K562 (cell line): ENCODE measurements around the gene RAD51D. TPM values are rescaled to one million over a fixed set of nuclear protein-coding genes. Genes with fewer than 3 reads are reported as not detected.

ENCODE experiments used
- ATAC-seq: fragments of 200-7000 bp; cut with Tn5 transposase; 3 replicates; pipeline ENCODE4 v1.9.1; 2020; ENCODE audit warnings: moderate library complexity
- BruUV-seq: library from RNA; stranded (reverse); fragments of 400-500 nt; replicated peaks from 2 replicates; lab custom pipeline; 2021; lab: Mats Ljungman, UMichigan
- CTCF ChIA-PET: fragments of 300-600 bp; formaldehyde crosslinking; extraction: SDS; loops from one replicate; lab custom pipeline; 2021; ENCODE audit warnings: low intra/inter-chr PET ratio; lab: Yijun Ruan, JAX
- POLR2A ChIA-PET: fragments of 300-600, 350-650 bp; sonication (Branson Sonifier 250); formaldehyde crosslinking; extraction: SDS; loops from one replicate; lab custom pipeline; 2021; ENCODE audit warnings: antibody characterized with exemption, inconsistent platforms; lab: Yijun Ruan, JAX
- DNase-seq, 4 experiments: peaks; one replicate each; pipeline versions ENCODE4 v3.0.0 to v3.0.0-alpha.2; 2011 to 2018; ENCODE audit warnings: low spot score in 3 of 4, mixed read lengths in 3 of 4; ENCODE audit errors: extremely low read depth in 1 of 4
- FAIRE-seq: peaks from 2 replicates; lab custom pipeline; 2011; peaks lifted over from hg19 to GRCh38; lab: Jason Lieb, UNC
- H2AFZ ChIP-seq: 2 replicates; pipeline ENCODE4 v1.6.0; 2011; ENCODE audit warnings: low read depth, low read length, control low read depth, inconsistent platforms
- H3K27ac ChIP-seq: fragments of 200-600 bp; 3 replicates; pipeline ENCODE4 v1.8.0; 2011; ENCODE audit warnings: low read depth, mild to moderate bottlenecking, control low read depth, inconsistent platforms, low read length, moderate library complexity, mixed read lengths; ENCODE audit errors: extremely low read depth
- H3K27me3 ChIP-seq, 2 experiments: fragments of 300-600 bp in 1 of 2; 2 replicates in 1 of 2; 3 replicates in 1 of 2; pipeline versions ENCODE4 v1.6.0 to v1.8.0; 2011; ENCODE audit warnings: inconsistent platforms in 2 of 2, low read length in 2 of 2, mild to moderate bottlenecking in 1 of 2, mixed read lengths in 1 of 2, moderate library complexity in 1 of 2; ENCODE audit not compliant: control insufficient read depth in 2 of 2, insufficient read depth in 2 of 2
- H3K36me3 ChIP-seq: fragments of 300-600 bp; 3 replicates; pipeline ENCODE4 v1.8.0; 2011; ENCODE audit warnings: mild to moderate bottlenecking, low read length, inconsistent platforms; ENCODE audit not compliant: control insufficient read depth, insufficient read depth
- H3K4me1 ChIP-seq, 2 experiments: fragments of 200-600 bp in 1 of 2; replicated peaks in 1 of 2; 2 replicates in 1 of 2; 3 replicates in 1 of 2; pipeline versions ENCODE4 v1.5.1 to v1.8.0; 2011; ENCODE audit warnings: inconsistent platforms in 2 of 2, low read length in 2 of 2, mild to moderate bottlenecking in 1 of 2, mixed read lengths in 1 of 2, moderate library complexity in 1 of 2; ENCODE audit not compliant: control insufficient read depth in 2 of 2, insufficient read depth in 2 of 2
- H3K4me2 ChIP-seq: 2 replicates; pipeline ENCODE4 v1.6.1; 2011; ENCODE audit warnings: low read length, control low read depth, inconsistent platforms, mixed read lengths; ENCODE audit not compliant: insufficient read depth
- H3K4me3 ChIP-seq: fragments of 200-600 bp; sonication (generic), shearing (Covaris generic); 2 replicates; pipeline ENCODE4 v1.5.1; 2016; ENCODE audit warnings: control low read depth, inconsistent platforms
- H3K79me2 ChIP-seq: fragments of 200-600 bp; 3 replicates; pipeline ENCODE4 v1.8.0; 2011; ENCODE audit warnings: low read length, inconsistent platforms; ENCODE audit not compliant: control insufficient read depth, insufficient read depth
- H3K9ac ChIP-seq, 2 experiments: 2 replicates each; pipeline versions ENCODE4 v1.6.0 to v1.6.1; 2011; ENCODE audit warnings: low read depth in 2 of 2, low read length in 2 of 2, control low read depth in 1 of 2, inconsistent platforms in 1 of 2, mild to moderate bottlenecking in 1 of 2, mixed read lengths in 1 of 2; ENCODE audit not compliant: insufficient read depth in 1 of 2
- H3K9me1 ChIP-seq: one replicate; pipeline ENCODE4 v1.6.0; 2011; ENCODE audit warnings: inconsistent platforms, mild to moderate bottlenecking, low read length, moderate library complexity; ENCODE audit not compliant: control insufficient read depth, insufficient read depth
- H3K9me3 ChIP-seq: replicated peaks from 2 replicates; pipeline ENCODE4 v1.5.1; 2011; ENCODE audit warnings: low read depth, low read length, inconsistent platforms; ENCODE audit not compliant: control insufficient read depth, insufficient read depth
- H4K20me1 ChIP-seq: replicated peaks from 2 replicates; pipeline ENCODE4 v1.6.1; 2011; ENCODE audit warnings: low read length, inconsistent platforms, mixed read lengths; ENCODE audit not compliant: control insufficient read depth, insufficient read depth
- ATF1 ChIP-seq, 2 experiments: fragments of 450-650 bp in 1 of 2; IDR thresholded peaks; 2 replicates each; pipeline ENCODE4 v1.6.1; 2016; ENCODE audit warnings: missing compliant biosample characterization in 1 of 2, missing genetic modification characterization in 1 of 2
- BHLHE40 ChIP-seq: IDR thresholded peaks from 2 replicates; pipeline ENCODE4 v1.6.1; 2011; ENCODE audit warnings: low read length, improper control_type of control experiment
- BRD4 ChIP-seq: fragments of 200-600 bp; sonication (generic); IDR thresholded peaks from 2 replicates; pipeline ENCODE4 v1.6.1; 2017; ENCODE audit warnings: inconsistent platforms
- DLX4 ChIP-seq: fragments of 250-450 bp; sonication (Bioruptor Pico); IDR thresholded peaks from 2 replicates; pipeline ENCODE4 v1.6.1; 2021; ENCODE audit warnings: mild to moderate bottlenecking
- GATA2 ChIP-seq: sonication (generic); formaldehyde crosslinking; IDR thresholded peaks from 2 replicates; pipeline ENCODE4 v1.4.0; 2020; ENCODE audit warnings: mild to moderate bottlenecking, missing genetic modification reagents
- KLF10 ChIP-seq: fragments of 250-450 bp; sonication (Bioruptor Pico); IDR thresholded peaks from 2 replicates; pipeline ENCODE4 v1.6.1; 2021; ENCODE audit warnings: matching md5 sums
- NCOA6 ChIP-seq: fragments of 450-650 bp; IDR thresholded peaks from 2 replicates; pipeline ENCODE4 v1.6.1; 2017; ENCODE audit warnings: mild to moderate bottlenecking
- NR2C2 ChIP-seq, 2 experiments: fragments of 200-800 bp in 1 of 2; sonication (Bioruptor generic) in 1 of 2; sonication (generic) in 1 of 2; formaldehyde crosslinking in 1 of 2; IDR thresholded peaks; 2 replicates each; pipeline versions ENCODE4 v1.6.1 to v1.8.0; 2016 to 2022; ENCODE audit warnings: mild to moderate bottlenecking in 1 of 2, missing compliant biosample characterization in 1 of 2, missing genetic modification characterization in 1 of 2, missing genetic modification reagents in 1 of 2
- POLR2A ChIP-seq: fragments of 450-650 bp; conservative IDR thresholded peaks from 2 replicates; pipeline ENCODE4 v1.6.1; 2016
- TAF1 ChIP-seq: IDR thresholded peaks from 2 replicates; pipeline ENCODE4 v1.6.1; 2011; ENCODE audit warnings: mild to moderate bottlenecking, low read length, moderate library complexity; ENCODE audit not compliant: insufficient read depth, control insufficient read depth, severe bottlenecking; ENCODE audit errors: extremely low read depth
- ZNF395 ChIP-seq: fragments of 200-800 bp; sonication (Bioruptor generic); IDR thresholded peaks from 2 replicates; pipeline ENCODE4 v1.6.1; 2017; ENCODE audit warnings: missing genetic modification characterization, missing compliant biosample characterization
- ZNF511 ChIP-seq: sonication (generic); formaldehyde crosslinking; IDR thresholded peaks from 2 replicates; pipeline ENCODE4 v1.8.0; 2022; ENCODE audit warnings: mild to moderate bottlenecking, missing genetic modification reagents
- ZNF707 ChIP-seq: fragments of 250-450 bp; sonication (Bioruptor Pico); conservative IDR thresholded peaks from 2 replicates; pipeline ENCODE4 v1.8.0; 2022; ENCODE audit warnings: inconsistent platforms, mild to moderate bottlenecking, moderate library complexity
- WGBS: fragments of 100-300 bp; shearing (Covaris generic); methylation state at CpG from one replicate; pipeline ENCODE4 v1.1.6; 2016; ENCODE audit warnings: low coverage, mixed read lengths; ENCODE audit not compliant: insufficient coverage; ENCODE audit errors: missing lambda C conversion rate; 5-methylcytosine and 5-hydroxymethylcytosine counted together
- in situ Hi-C: fragments of 300-500 bp; cut with MboI; formaldehyde crosslinking; loops from 4 replicates; pipeline ENCODE4 v1.15.0; 2018; ENCODE audit warnings: inconsistent platforms, mixed read lengths
- intact Hi-C: fragments of 100-400 bp; cut with micrococcal nuclease; formaldehyde crosslinking; loops from 2 replicates; pipeline ENCODE4 v1.14.2; 2022
- polyA plus RNA-seq, 8 experiments: library from polyadenylated mRNA; depleted of rRNA in 4 of 8; stranded (reverse) in 5 of 8; unstranded in 3 of 8; fragments of >200 nt; fragmentation: Nextera tagmentation in 2 of 8; fragmentation: Illumina TruSeq in 1 of 8; extraction: Ambion mirVana in 2 of 8; extraction: Trizol in 1 of 8; gene quantifications; 2 replicates each; pipeline versions ENCODE4 v1.2.1 to v1.2.3, GENCODE V29; 2011 to 2014; ENCODE audit warnings: inconsistent platforms in 1 of 8, missing spikeins in 1 of 8
- total RNA-seq, 7 experiments: library from RNA; depleted of rRNA in 6 of 7; stranded (reverse); fragments of >200 nt in 6 of 7; fragmentation: Illumina TruSeq in 2 of 7; extraction: Trizol in 2 of 7; gene quantifications; 2 replicates each; pipeline versions ENCODE4 v1.2.1 to v1.2.3, GENCODE V29; 2011 to 2021; ENCODE audit warnings: low replicate concordance in 1 of 7

The RAD51D gene
- total and polyA plus RNA-seq, 9 of the 15 experiments (the other 6 are each of a cell fraction or from before 2014, with no cell fraction given): 2.2 to 16.9 (median 8.7) TPM

GRCh38 chr17:35164716-35165115, 45.1 kb upstream of the RAD51D start:
- in situ Hi-C loops: loop anchor here (10.0 kb wide), 1 partner anchor 590 kb away; the partner anchor contains the start of gene GAS2L2
- H3K9me3 ChIP-seq: no peaks in the 10 kb centered on the region
- no peaks in the 10 kb centered on the region for H3K79me2 ChIP-seq
- H3K36me3 ChIP-seq: no peaks in the 10 kb centered on the region
- no peak overlapping the region for H3K4me2 ChIP-seq
- FAIRE-seq: no peak
- H3K9me1 ChIP-seq: no peaks in the 10 kb centered on the region
- POLR2A ChIA-PET: no interaction called here
- 0% methylated on average over 4 of the region's 5 CpGs for WGBS
- CTCF ChIA-PET: no interaction called here
- no peak overlapping the region for H3K9ac ChIP-seq
- TF ChIP-seq TAF1 (no peak), ATF1 (CRISPR knock-in tag; IDR thresholded peaks at IDR 0.05) (no peak), ATF1 (tag; IDR thresholded peaks at IDR 0.05) (no peak), NCOA6 (no peak), BRD4 (no peak), BHLHE40 (no peak), ZNF707 (CRISPR knock-in tag) (no peak), KLF10 (CRISPR knock-in tag) (no peak), GATA2 (CRISPR knock-in tag) (no peak), DLX4 (CRISPR knock-in tag) (no peak), ZNF511 (CRISPR knock-in tag) (no peak), NR2C2 (CRISPR knock-in tag; IDR thresholded peaks at IDR 0.05) (no peak), NR2C2 (tag; IDR thresholded peaks at IDR 0.05) (no peak), POLR2A (no peak), ZNF395 (CRISPR knock-in tag) (no peak)
- TF ChIP-seq, all 486 proteins: peak for 0
- ATAC-seq (no peak), DNase-seq (no peak)
- Histone ChIP-seq H2AFZ (no peak overlapping the region), H3K27me3 (peaks cover 26 to 49% of the 10 kb centered on the region in 2 experiments), H3K27ac (no peak overlapping the region), H4K20me1 (no peaks in the 10 kb centered on the region), H3K4me1 (no peaks in the 10 kb centered on the region; a peak in 1 of 5 replicates), H3K4me3 (no peak overlapping the region)
- intact Hi-C loops: no loop called here
- BruUV-seq: no TSS peak
